OCI-LY1 (cell line): ENCODE results near the gene ZNF438.

ENCODE experiments used
- H2AFZ ChIP-seq: fragments of 200-600 bp; sonication (generic), shearing (Covaris generic); 2 replicates; pipeline ENCODE4 v1.6.0; 2014; ENCODE audit warnings: antibody characterized with exemption, mild to moderate bottlenecking, low read length
- H3F3A ChIP-seq: fragments of 200-600 bp; sonication (generic), shearing (Covaris generic); 2 replicates; pipeline ENCODE4 v1.6.0; 2014; ENCODE audit warnings: mild to moderate bottlenecking, antibody characterized with exemption, low read length, moderate library complexity; ENCODE audit not compliant: insufficient read depth
- H3K27ac ChIP-seq: fragments of 200-600 bp; sonication (generic); 2 replicates; pipeline ENCODE4 v1.5.1; 2014; ENCODE audit warnings: low read length, mixed run types, mild to moderate bottlenecking, low read depth; ENCODE audit not compliant: poor library complexity, severe bottlenecking
- H3K27me3 ChIP-seq: fragments of 200-600 bp; sonication (generic); 2 replicates; pipeline ENCODE4 v1.6.0; 2014; ENCODE audit warnings: antibody characterized with exemption, mild to moderate bottlenecking, low read length, moderate library complexity; ENCODE audit not compliant: insufficient read depth
- H3K36me3 ChIP-seq: fragments of 200-600 bp; sonication (generic); 2 replicates; pipeline ENCODE4 v1.6.1; 2014; ENCODE audit warnings: mild to moderate bottlenecking, antibody characterized with exemption, low read length, moderate library complexity, mixed read lengths; ENCODE audit not compliant: insufficient read depth
- H3K4me1 ChIP-seq: fragments of 200-600 bp; sonication (generic); 2 replicates; pipeline ENCODE4 v1.5.1; 2014; ENCODE audit warnings: mild to moderate bottlenecking, low read length, moderate library complexity; ENCODE audit not compliant: insufficient read depth, severe bottlenecking
- H3K4me2 ChIP-seq: fragments of 200-600 bp; sonication (generic), shearing (Covaris generic); 2 replicates; pipeline ENCODE4 v1.6.1; 2014; ENCODE audit warnings: low read length
- H3K4me3 ChIP-seq: fragments of 200-600 bp; sonication (generic); 2 replicates; pipeline ENCODE4 v1.5.1; 2014; ENCODE audit warnings: low read length, low read depth, mild to moderate bottlenecking, mixed read lengths; ENCODE audit not compliant: poor library complexity, severe bottlenecking
- H3K79me2 ChIP-seq: fragments of 200-600 bp; shearing (Covaris generic); 2 replicates; pipeline ENCODE4 v1.6.1; 2016; ENCODE audit warnings: mixed run types, low read length, mixed read lengths; ENCODE audit not compliant: insufficient read depth
- H3K9ac ChIP-seq: fragments of 200-600 bp; sonication (generic), shearing (Covaris generic); 2 replicates; pipeline ENCODE4 v1.6.1; 2014; ENCODE audit warnings: mild to moderate bottlenecking, low read length, mixed read lengths
- H3K9me2 ChIP-seq: fragments of 200-600 bp; sonication (generic), shearing (Covaris generic); 2 replicates; pipeline ENCODE4 v1.6.1; 2014; ENCODE audit warnings: low read depth, mild to moderate bottlenecking, low read length, mixed read lengths
- H3K9me3 ChIP-seq: fragments of 200-600 bp; shearing (Covaris generic); 2 replicates; pipeline ENCODE4 v1.6.1; 2014; ENCODE audit warnings: low read length, mixed read lengths
- H4K20me1 ChIP-seq: fragments of 200-600 bp; sonication (generic), shearing (Covaris generic); 2 replicates; pipeline ENCODE4 v1.6.0; 2016; ENCODE audit warnings: mild to moderate bottlenecking, low read length; ENCODE audit not compliant: insufficient read depth
- EZH2 ChIP-seq: fragments of 200-600 bp; sonication (generic), shearing (Covaris generic); IDR thresholded peaks from 2 replicates; pipeline ENCODE4 v1.8.0; 2017; ENCODE audit warnings: borderline replicate concordance, mixed run types, mild to moderate bottlenecking, antibody characterized with exemption, low read length, moderate library complexity, mixed read lengths
- TF ChIP-seq, protein P1 (sequence below): fragments of 200-600 bp; sonication (generic), shearing (Covaris generic); IDR thresholded peaks from 2 replicates; pipeline ENCODE4 v1.5.1; 2017; ENCODE audit warnings: mild to moderate bottlenecking, antibody characterized with exemption, low read length, moderate library complexity, mixed read lengths

ZNF438 gene

DNA sequence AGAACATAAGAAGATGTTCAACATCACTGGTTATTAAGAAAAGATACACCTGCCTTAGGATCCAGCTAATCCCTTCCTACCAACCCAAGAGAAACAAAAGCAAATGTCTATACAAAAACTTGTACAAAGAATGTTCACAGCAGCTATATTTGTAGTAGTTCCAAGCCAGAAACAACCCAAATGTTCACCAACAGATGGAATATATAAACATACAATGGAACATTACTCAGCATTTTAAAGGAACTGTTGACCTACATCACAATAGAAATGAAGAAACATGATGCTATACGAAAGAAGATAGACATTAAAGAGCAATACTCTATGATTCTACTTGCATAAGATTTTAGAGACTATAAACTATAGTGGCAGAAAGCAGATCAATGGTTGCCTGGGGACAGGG, 149.4 kb downstream of the ZNF438 start:
- H3K4me1 ChIP-seq = no peaks in the 10 kb centered on the region
- no peaks in the 10 kb centered on the region for H3K9me3 ChIP-seq
- H3K27ac ChIP-seq = no peak overlapping the region
- H3K4me3 ChIP-seq = no peak overlapping the region
- no peaks in the 10 kb centered on the region for H4K20me1 ChIP-seq
- no peaks in the 10 kb centered on the region for H3K79me2 ChIP-seq
- no peak overlapping the region for H3K4me2 ChIP-seq
- no peaks in the 10 kb centered on the region for H3K36me3 ChIP-seq
- no peak overlapping the region for H2AFZ ChIP-seq
- no peaks in the 10 kb centered on the region for H3K27me3 ChIP-seq
- no peak overlapping the region for H3K9ac ChIP-seq
- TF ChIP-seq, protein P1, sequence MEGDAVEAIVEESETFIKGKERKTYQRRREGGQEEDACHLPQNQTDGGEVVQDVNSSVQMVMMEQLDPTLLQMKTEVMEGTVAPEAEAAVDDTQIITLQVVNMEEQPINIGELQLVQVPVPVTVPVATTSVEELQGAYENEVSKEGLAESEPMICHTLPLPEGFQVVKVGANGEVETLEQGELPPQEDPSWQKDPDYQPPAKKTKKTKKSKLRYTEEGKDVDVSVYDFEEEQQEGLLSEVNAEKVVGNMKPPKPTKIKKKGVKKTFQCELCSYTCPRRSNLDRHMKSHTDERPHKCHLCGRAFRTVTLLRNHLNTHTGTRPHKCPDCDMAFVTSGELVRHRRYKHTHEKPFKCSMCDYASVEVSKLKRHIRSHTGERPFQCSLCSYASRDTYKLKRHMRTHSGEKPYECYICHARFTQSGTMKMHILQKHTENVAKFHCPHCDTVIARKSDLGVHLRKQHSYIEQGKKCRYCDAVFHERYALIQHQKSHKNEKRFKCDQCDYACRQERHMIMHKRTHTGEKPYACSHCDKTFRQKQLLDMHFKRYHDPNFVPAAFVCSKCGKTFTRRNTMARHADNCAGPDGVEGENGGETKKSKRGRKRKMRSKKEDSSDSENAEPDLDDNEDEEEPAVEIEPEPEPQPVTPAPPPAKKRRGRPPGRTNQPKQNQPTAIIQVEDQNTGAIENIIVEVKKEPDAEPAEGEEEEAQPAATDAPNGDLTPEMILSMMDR = no peak
- no peak for TF ChIP-seq EZH2
- no peaks in the 10 kb centered on the region for H3K9me2 ChIP-seq
- no peaks in the 10 kb centered on the region for H3F3A ChIP-seq

- Histone ChIP-seq H3K4me2 (no peak overlapping the region), H3F3A (no peaks in the 10 kb centered on the region), H3K4me3 (no peak overlapping the region), H3K4me1 (no peaks in the 10 kb centered on the region), H3K36me3 (no peaks in the 10 kb centered on the region), H3K9ac (no peak overlapping the region), H3K79me2 (no peaks in the 10 kb centered on the region), H2AFZ (no peak overlapping the region), H4K20me1 (no peaks in the 10 kb centered on the region), H3K27me3 (no peaks in the 10 kb centered on the region), H3K27ac (no peak overlapping the region), H3K9me2 (no peaks in the 10 kb centered on the region), H3K9me3 (no peaks in the 10 kb centered on the region)
- TF ChIP-seq, protein P1 = no peak
- no peak for TF ChIP-seq EZH2
These were observed 152.7 kb downstream of the ZNF438 start for GRCh38 chr10:30878920-30879319.

DNA sequence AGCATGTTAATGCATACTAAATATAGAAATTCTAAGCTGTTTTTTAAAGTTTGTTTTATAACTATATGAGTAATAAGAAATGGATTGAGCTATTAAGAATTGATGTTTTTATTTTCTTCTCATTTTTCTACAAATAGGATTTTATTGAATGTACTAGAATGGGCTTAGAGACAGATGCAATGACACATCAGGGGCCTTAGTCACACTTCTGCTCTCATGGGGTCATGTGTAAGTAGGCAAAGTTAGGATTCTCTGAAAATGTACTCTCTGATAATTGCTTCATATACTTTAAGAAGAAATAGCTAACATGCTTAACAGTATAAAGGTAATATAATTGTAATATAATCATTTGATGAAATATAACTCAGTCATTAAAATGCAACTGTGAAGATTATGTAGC, 154.6 kb downstream of the ZNF438 start:
- Histone ChIP-seq H3K4me3 (no peak overlapping the region), H3K9me2 (no peaks in the 10 kb centered on the region), H4K20me1 (no peaks in the 10 kb centered on the region), H3K9me3 (no peaks in the 10 kb centered on the region), H3K27ac (no peak overlapping the region), H3K4me2 (no peak overlapping the region), H2AFZ (no peak overlapping the region), H3F3A (no peaks in the 10 kb centered on the region), H3K4me1 (no peaks in the 10 kb centered on the region), H3K9ac (no peak overlapping the region), H3K36me3 (no peaks in the 10 kb centered on the region), H3K79me2 (no peaks in the 10 kb centered on the region), H3K27me3 (no peaks in the 10 kb centered on the region)
- TF ChIP-seq, protein P1 = no peak
- TF ChIP-seq EZH2 = no peak
